ENCODE data around the gene GCHFR.

Gene GCHFR

DNA sequence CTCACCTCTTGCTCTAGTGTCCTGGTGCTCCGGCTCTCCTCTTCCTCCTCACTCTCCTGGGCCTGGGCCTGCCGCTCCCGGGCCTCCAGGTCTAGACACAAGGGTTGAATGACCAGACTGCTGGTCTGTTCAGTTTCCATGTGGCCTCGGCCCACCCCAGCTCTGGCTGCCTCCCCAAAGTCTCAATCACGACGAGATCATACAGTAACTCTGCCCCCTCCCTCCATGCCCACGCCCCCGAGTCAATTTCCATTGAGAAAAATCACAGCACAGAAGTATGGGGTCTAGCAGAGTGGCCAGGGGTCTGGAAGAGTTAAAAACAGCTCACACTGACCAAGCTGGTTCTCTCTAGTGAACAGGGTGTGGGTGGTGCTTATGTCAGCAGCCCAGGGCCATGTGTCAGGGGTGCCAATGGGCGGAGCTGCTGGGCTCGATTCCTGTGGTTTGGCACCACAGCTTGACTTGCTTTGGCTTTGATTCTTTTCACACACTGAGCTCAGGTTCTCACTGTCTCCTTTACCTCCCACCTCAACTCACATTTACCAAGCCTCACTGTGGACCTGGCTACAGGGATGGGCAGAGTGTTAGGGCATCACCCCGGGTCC lies 12.8 kb downstream of the GCHFR start:
- H3K27ac ChIP-seq (replicated peaks): no peak overlapping the region
- no peak for DNase-seq (ENCODE audit: low read depth in 1 of 2, low spot score in 1 of 2)

DNA sequence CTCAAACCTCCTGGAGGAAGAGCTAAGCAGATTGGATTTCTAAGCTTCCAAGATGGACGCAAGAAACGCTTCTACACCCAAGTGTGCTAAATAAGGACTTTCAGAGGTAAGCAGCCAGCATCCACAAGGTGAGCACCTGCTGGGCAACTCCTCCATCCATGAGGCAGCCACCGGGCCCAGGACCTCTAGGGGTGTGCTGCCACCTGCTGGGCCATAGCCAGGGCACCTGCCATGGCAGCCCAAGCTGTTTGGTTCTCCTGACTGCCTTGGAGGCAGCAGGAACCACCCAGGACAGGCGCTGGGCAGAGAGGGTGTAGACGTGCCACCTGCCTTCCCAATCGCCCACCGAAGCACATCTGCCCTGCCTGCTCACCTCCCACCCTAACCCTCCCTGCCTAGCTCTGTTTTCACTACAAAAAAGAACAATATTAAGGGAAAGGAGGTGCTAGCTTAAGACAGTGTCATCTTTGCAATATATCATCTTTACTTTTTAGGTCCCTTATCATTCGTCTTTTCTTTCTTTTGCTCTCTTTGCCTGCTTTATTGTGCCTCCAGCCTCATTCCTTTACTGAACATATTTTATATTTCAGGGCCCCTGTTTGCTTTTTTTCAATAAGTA lies 18.9 kb downstream of the GCHFR start:
- H3K27ac ChIP-seq (replicated peaks): no peak overlapping the region
- no peaks in the 10 kb centered on the region for H3K27me3 ChIP-seq (ENCODE audit: insufficient read depth, poor library complexity, severe bottlenecking)
- peak in 1 of 2 experiments; percentile 71 for DNase-seq (ENCODE audit: low read depth in 1 of 2, low spot score in 1 of 2)
- TF ChIP-seq, protein P1, sequence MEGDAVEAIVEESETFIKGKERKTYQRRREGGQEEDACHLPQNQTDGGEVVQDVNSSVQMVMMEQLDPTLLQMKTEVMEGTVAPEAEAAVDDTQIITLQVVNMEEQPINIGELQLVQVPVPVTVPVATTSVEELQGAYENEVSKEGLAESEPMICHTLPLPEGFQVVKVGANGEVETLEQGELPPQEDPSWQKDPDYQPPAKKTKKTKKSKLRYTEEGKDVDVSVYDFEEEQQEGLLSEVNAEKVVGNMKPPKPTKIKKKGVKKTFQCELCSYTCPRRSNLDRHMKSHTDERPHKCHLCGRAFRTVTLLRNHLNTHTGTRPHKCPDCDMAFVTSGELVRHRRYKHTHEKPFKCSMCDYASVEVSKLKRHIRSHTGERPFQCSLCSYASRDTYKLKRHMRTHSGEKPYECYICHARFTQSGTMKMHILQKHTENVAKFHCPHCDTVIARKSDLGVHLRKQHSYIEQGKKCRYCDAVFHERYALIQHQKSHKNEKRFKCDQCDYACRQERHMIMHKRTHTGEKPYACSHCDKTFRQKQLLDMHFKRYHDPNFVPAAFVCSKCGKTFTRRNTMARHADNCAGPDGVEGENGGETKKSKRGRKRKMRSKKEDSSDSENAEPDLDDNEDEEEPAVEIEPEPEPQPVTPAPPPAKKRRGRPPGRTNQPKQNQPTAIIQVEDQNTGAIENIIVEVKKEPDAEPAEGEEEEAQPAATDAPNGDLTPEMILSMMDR (IDR thresholded peaks at IDR 0.05; ENCODE audit: insufficient read depth, low read length): peak; percentile 79
- TF ChIP-seq, protein P2, sequence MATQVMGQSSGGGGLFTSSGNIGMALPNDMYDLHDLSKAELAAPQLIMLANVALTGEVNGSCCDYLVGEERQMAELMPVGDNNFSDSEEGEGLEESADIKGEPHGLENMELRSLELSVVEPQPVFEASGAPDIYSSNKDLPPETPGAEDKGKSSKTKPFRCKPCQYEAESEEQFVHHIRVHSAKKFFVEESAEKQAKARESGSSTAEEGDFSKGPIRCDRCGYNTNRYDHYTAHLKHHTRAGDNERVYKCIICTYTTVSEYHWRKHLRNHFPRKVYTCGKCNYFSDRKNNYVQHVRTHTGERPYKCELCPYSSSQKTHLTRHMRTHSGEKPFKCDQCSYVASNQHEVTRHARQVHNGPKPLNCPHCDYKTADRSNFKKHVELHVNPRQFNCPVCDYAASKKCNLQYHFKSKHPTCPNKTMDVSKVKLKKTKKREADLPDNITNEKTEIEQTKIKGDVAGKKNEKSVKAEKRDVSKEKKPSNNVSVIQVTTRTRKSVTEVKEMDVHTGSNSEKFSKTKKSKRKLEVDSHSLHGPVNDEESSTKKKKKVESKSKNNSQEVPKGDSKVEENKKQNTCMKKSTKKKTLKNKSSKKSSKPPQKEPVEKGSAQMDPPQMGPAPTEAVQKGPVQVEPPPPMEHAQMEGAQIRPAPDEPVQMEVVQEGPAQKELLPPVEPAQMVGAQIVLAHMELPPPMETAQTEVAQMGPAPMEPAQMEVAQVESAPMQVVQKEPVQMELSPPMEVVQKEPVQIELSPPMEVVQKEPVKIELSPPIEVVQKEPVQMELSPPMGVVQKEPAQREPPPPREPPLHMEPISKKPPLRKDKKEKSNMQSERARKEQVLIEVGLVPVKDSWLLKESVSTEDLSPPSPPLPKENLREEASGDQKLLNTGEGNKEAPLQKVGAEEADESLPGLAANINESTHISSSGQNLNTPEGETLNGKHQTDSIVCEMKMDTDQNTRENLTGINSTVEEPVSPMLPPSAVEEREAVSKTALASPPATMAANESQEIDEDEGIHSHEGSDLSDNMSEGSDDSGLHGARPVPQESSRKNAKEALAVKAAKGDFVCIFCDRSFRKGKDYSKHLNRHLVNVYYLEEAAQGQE (IDR thresholded peaks at IDR 0.05; ENCODE audit: insufficient replicate concordance, low read depth): no peak
- TF ChIP-seq SPI1 (IDR thresholded peaks at IDR 0.05; ENCODE audit: borderline replicate concordance, low read depth): no peak
- no peak overlapping the region for H3K4me3 ChIP-seq (replicated peaks; ENCODE audit: insufficient read depth, low read length)

More for the DNA sequence above, 12.8 kb downstream of the GCHFR start:
- no peaks in the 10 kb centered on the region for H3K27me3 ChIP-seq (ENCODE audit: insufficient read depth, poor library complexity, severe bottlenecking)
- TF ChIP-seq SPI1 (IDR thresholded peaks at IDR 0.05; ENCODE audit: borderline replicate concordance, low read depth) (no peak), GABPA (IDR thresholded peaks at IDR 0.05; ENCODE audit: low read depth) (no peak), POLR2AphosphoS5 (IDR thresholded peaks at IDR 0.05; ENCODE audit: low read depth) (no peak)
- TF ChIP-seq, protein P2 (IDR thresholded peaks at IDR 0.05; ENCODE audit: insufficient replicate concordance, low read depth): no peak
- TF ChIP-seq, protein P1 (IDR thresholded peaks at IDR 0.05; ENCODE audit: insufficient read depth, low read length): no peak
- no peak overlapping the region for H3K4me3 ChIP-seq (replicated peaks; ENCODE audit: insufficient read depth, low read length)

DNA sequence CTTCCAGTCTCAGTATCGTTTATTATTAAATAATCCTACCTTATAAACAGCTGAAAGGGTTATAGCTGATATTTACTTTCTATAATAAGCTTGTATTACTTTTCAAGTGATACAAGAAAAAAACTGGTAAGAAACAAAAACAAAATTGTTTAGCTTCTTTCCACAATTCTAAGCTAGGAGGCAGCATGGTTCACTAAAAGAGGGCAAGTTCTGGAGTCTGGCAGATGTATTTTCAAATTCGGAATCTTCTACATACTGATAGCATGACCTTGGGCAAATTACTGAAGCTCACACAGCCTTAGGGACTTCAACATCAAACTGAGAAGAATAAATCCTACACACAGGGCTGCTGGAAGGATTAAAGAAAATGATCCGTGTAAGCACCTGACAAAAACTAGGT lies 21.3 kb downstream of the GCHFR start:
- H3K27me3 ChIP-seq (ENCODE audit: insufficient read depth, poor library complexity, severe bottlenecking): no peaks in the 10 kb centered on the region
- no peak overlapping the region for H3K4me3 ChIP-seq (replicated peaks; ENCODE audit: insufficient read depth, low read length)
- TF ChIP-seq, protein P1 (IDR thresholded peaks at IDR 0.05; ENCODE audit: insufficient read depth, low read length): no peak
- TF ChIP-seq GABPA (IDR thresholded peaks at IDR 0.05; ENCODE audit: low read depth) (no peak), SPI1 (IDR thresholded peaks at IDR 0.05; ENCODE audit: borderline replicate concordance, low read depth) (no peak), POLR2AphosphoS5 (IDR thresholded peaks at IDR 0.05; ENCODE audit: low read depth) (no peak)
- TF ChIP-seq, protein P2 (IDR thresholded peaks at IDR 0.05; ENCODE audit: insufficient replicate concordance, low read depth): no peak
- no peak for DNase-seq (ENCODE audit: low read depth in 1 of 2, low spot score in 1 of 2)
- no peak overlapping the region for H3K27ac ChIP-seq (replicated peaks)

Data from HL-60 (cell line).